GM23338 (cell line): ENCODE measurements around the gene MTCL1. TPM values are rescaled to one million over a fixed set of nuclear protein-coding genes. Genes with fewer than 3 reads are reported as not detected.

Source experiments
- ATAC-seq: fragments of 200-7000 bp; cut with Tn5 transposase; 3 replicates; pipeline ENCODE4 v1.9.1; 2020
- DNase-seq: peaks from one replicate; pipeline ENCODE4 v3.0.0-alpha.2; 2015; ENCODE audit warnings: low spot score
- H2AFZ ChIP-seq: fragments of 200-600 bp; sonication (generic); 2 replicates; pipeline ENCODE4 v1.8.0; 2016; ENCODE audit warnings: antibody characterized with exemption, mild to moderate bottlenecking, moderate library complexity
- H3F3A ChIP-seq: fragments of 200-600 bp; sonication (generic); replicated peaks from 2 replicates; pipeline ENCODE4 v1.8.0; 2017; ENCODE audit warnings: antibody characterized with exemption, mixed run types, low read depth
- H3K27ac ChIP-seq: fragments of 200-600 bp; sonication (generic); 2 replicates; pipeline ENCODE4 v1.6.1; 2016; ENCODE audit warnings: low read depth
- H3K27me3 ChIP-seq: fragments of 200-600 bp; sonication (generic); 2 replicates; pipeline ENCODE4 v1.8.0; 2016; ENCODE audit warnings: mild to moderate bottlenecking, mixed run types, moderate library complexity; ENCODE audit not compliant: insufficient read depth
- H3K36me3 ChIP-seq: fragments of 200-600 bp; sonication (generic); 2 replicates; pipeline ENCODE4 v1.8.0; 2016; ENCODE audit warnings: mild to moderate bottlenecking; ENCODE audit not compliant: insufficient read depth
- H3K4me1 ChIP-seq: fragments of 200-600 bp; sonication (generic); 2 replicates; pipeline ENCODE4 v1.8.0; 2016; ENCODE audit warnings: mild to moderate bottlenecking, moderate library complexity; ENCODE audit not compliant: insufficient read depth
- H3K4me2 ChIP-seq: fragments of 200-600 bp; sonication (generic); 2 replicates; pipeline ENCODE4 v1.7.1; 2017; ENCODE audit warnings: mixed run types
- H3K4me3 ChIP-seq: fragments of 200-600 bp; sonication (generic); 2 replicates; pipeline ENCODE4 v1.6.1; 2016; ENCODE audit warnings: mixed run types
- H3K79me2 ChIP-seq: fragments of 200-600 bp; sonication (generic); replicated peaks from 2 replicates; pipeline ENCODE4 v1.8.0; 2017; ENCODE audit warnings: mild to moderate bottlenecking; ENCODE audit not compliant: insufficient read depth
- H3K9me2 ChIP-seq: fragments of 200-600 bp; sonication (generic); 2 replicates; pipeline ENCODE4 v1.8.0; 2017; ENCODE audit not compliant: insufficient read depth
- H4K20me1 ChIP-seq: fragments of 200-600 bp; sonication (generic); replicated peaks from 2 replicates; pipeline ENCODE4 v1.8.0; 2017; ENCODE audit warnings: mild to moderate bottlenecking; ENCODE audit not compliant: insufficient read depth
- H3K27ac Mint-ChIP-seq: 2 replicates; pipeline ENCODE4 v1.8.0; 2020; ENCODE audit warnings: inconsistent platforms, mild to moderate bottlenecking, moderate library complexity, mixed read lengths
- H3K27me3 Mint-ChIP-seq: 3 replicates; pipeline ENCODE4 v1.8.0; 2022; ENCODE audit warnings: low read depth, mild to moderate bottlenecking, moderate library complexity, mixed read lengths, inconsistent platforms; ENCODE audit not compliant: insufficient read depth, poor library complexity
- H3K36me3 Mint-ChIP-seq: 3 replicates; pipeline ENCODE4 v1.8.0; 2021; ENCODE audit warnings: low read depth, mild to moderate bottlenecking, inconsistent platforms, moderate library complexity, mixed read lengths
- H3K4me1 Mint-ChIP-seq: 3 replicates; pipeline ENCODE4 v1.8.0; 2020; ENCODE audit warnings: mild to moderate bottlenecking, inconsistent platforms, mixed read lengths
- H3K4me3 Mint-ChIP-seq: 3 replicates; pipeline ENCODE4 v1.8.0; 2021; ENCODE audit warnings: moderate library complexity, mild to moderate bottlenecking, inconsistent platforms, mixed read lengths
- H3K9me3 Mint-ChIP-seq: 3 replicates; pipeline ENCODE4 v1.8.0; 2020; ENCODE audit warnings: moderate library complexity, mild to moderate bottlenecking, inconsistent platforms, mixed read lengths
- CREB1 ChIP-seq: fragments of 250-450 bp; sonication (Bioruptor Pico); IDR thresholded peaks from 2 replicates; pipeline ENCODE4 v1.5.0; 2020; ENCODE audit warnings: low read depth, mild to moderate bottlenecking, moderate library complexity
- CTCF ChIP-seq, 2 experiments: fragments of 200-600 bp in 1 of 2; sonication (generic) in 1 of 2; conservative IDR thresholded peaks; 2 replicates each; pipeline versions ENCODE4 v1.5.1 to v1.6.1; 2016 to 2017; ENCODE audit warnings: antibody characterized with exemption in 2 of 2, low read depth in 2 of 2, mild to moderate bottlenecking in 2 of 2, moderate library complexity in 1 of 2
- EZH2 ChIP-seq: fragments of 200-600 bp; sonication (generic); IDR thresholded peaks from one replicate; pipeline ENCODE4 v1.8.0; 2017; ENCODE audit warnings: antibody characterized with exemption, mild to moderate bottlenecking, low read depth; ENCODE audit not compliant: unreplicated experiment
- EZH2phosphoT487 ChIP-seq: fragments of 200-600 bp; sonication (generic); IDR thresholded peaks from one replicate; pipeline ENCODE4 v1.8.1; 2018; ENCODE audit warnings: antibody characterized with exemption; ENCODE audit not compliant: unreplicated experiment
- JUNB ChIP-seq: IDR thresholded peaks from one replicate; pipeline ENCODE4 v1.6.1; 2016; ENCODE audit warnings: antibody characterized with exemption; ENCODE audit not compliant: unreplicated experiment
- NANOG ChIP-seq: IDR thresholded peaks from 2 replicates; pipeline ENCODE4 v1.6.1; 2016; ENCODE audit warnings: antibody characterized with exemption, borderline replicate concordance
- POLR2AphosphoS5 ChIP-seq: IDR thresholded peaks from 2 replicates; pipeline ENCODE4 v1.6.1; 2016; ENCODE audit warnings: antibody characterized with exemption, low read depth
- REST ChIP-seq: IDR thresholded peaks from one replicate; pipeline ENCODE4 v1.6.1; 2018; ENCODE audit warnings: antibody characterized with exemption; ENCODE audit not compliant: unreplicated experiment
- STAT1 ChIP-seq: IDR thresholded peaks from one replicate; pipeline ENCODE4 v1.6.1; 2016; ENCODE audit warnings: antibody characterized with exemption; ENCODE audit not compliant: unreplicated experiment
- ZNF331 ChIP-seq: fragments of 250-450 bp; sonication (Bioruptor Pico); IDR thresholded peaks from 2 replicates; pipeline ENCODE4 v1.5.0; 2020; ENCODE audit warnings: low read depth, mild to moderate bottlenecking, moderate library complexity
- ZNF462 ChIP-seq: fragments of 250-450 bp; sonication (Bioruptor Pico); IDR thresholded peaks from 2 replicates; pipeline ENCODE4 v1.5.0; 2020; ENCODE audit warnings: mild to moderate bottlenecking, moderate library complexity
- polyA plus RNA-seq: library from polyadenylated mRNA; unstranded; fragments of >200 nt; fragmentation: Nextera tagmentation; extraction: Ambion mirVana; gene quantifications from 2 replicates; pipeline ENCODE4 v1.2.1, GENCODE V29; 2016
- total RNA-seq: library from RNA; depleted of rRNA; stranded (reverse); fragments of >200 nt; shearing (Covaris generic); gene quantifications from 2 replicates; pipeline ENCODE4 v1.2.3, GENCODE V29; 2014

MTCL1 gene
- total and polyA plus RNA-seq, 2 experiments from 2014 or later: 14.4 to 45.0 TPM

- ATAC-seq: no peak
- H3K4me3 Mint-ChIP-seq: no peak overlapping the region
- no peaks in the 10 kb centered on the region for H3K4me1 Mint-ChIP-seq
Observed at GRCh38 chr18:8695932-8696517, 9.3 kb upstream of the MTCL1 start.

More at GRCh38 chr18:8695932-8696517, 9.3 kb upstream of the MTCL1 start:
- no peaks in the 10 kb centered on the region for H3K36me3 Mint-ChIP-seq
- peaks cover 5% of the 10 kb centered on the region for H3K27me3 Mint-ChIP-seq
- H3K79me2 ChIP-seq: no peaks in the 10 kb centered on the region
- H3K9me2 ChIP-seq: no peaks in the 10 kb centered on the region
- DNase-seq: no peak
- no peak overlapping the region for H3K27ac Mint-ChIP-seq
- no peaks in the 10 kb centered on the region for H3K27me3 ChIP-seq
- H3F3A ChIP-seq: no peaks in the 10 kb centered on the region
- no peaks in the 10 kb centered on the region for H4K20me1 ChIP-seq
- TF ChIP-seq JUNB (no peak), STAT1 (no peak), POLR2AphosphoS5 (no peak), NANOG (no peak), ZNF462 (CRISPR knock-in tag) (no peak), REST (no peak), CTCF (conservative IDR thresholded peaks at IDR 0.05; ENCODE audit: low read depth in 2 of 2) (no peak), ZNF331 (CRISPR knock-in tag) (no peak), EZH2phosphoT487 (no peak), EZH2 (no peak), CREB1 (CRISPR knock-in tag) (no peak)
- no peak overlapping the region for H3K4me3 ChIP-seq
- no peak overlapping the region for H3K27ac ChIP-seq
- no peaks in the 10 kb centered on the region for H3K4me1 ChIP-seq
- H2AFZ ChIP-seq: no peak overlapping the region
- H3K36me3 ChIP-seq: no peaks in the 10 kb centered on the region
- H3K9me3 Mint-ChIP-seq: no peaks in the 10 kb centered on the region
- no peak overlapping the region for H3K4me2 ChIP-seq
